IMR-90 (cell line): ENCODE data around the gene BTBD9. TPM values are rescaled to one million over a fixed set of nuclear protein-coding genes. Genes with fewer than 3 reads are reported as not detected.

ENCODE experiments used
- ATAC-seq: fragments of 200-7000 bp; cut with Tn5 transposase; 2 replicates; pipeline ENCODE4 v1.9.1; 2020; ENCODE audit warnings: low read depth, mild to moderate bottlenecking, moderate library complexity
- BruUV-seq: library from RNA; stranded (reverse); fragments of 400-500 nt; replicated peaks from 2 replicates; lab custom pipeline; 2021; lab: Mats Ljungman, UMichigan
- CTCF ChIA-PET: fragments of 300-600 bp; formaldehyde crosslinking; extraction: SDS; loops from one replicate; lab custom pipeline; 2021; ENCODE audit warnings: antibody characterized with exemption; lab: Yijun Ruan, JAX
- POLR2A ChIA-PET: fragments of 300-600 bp; sonication (Branson Sonifier 250); formaldehyde crosslinking; loops from one replicate; lab custom pipeline; 2022; ENCODE audit warnings: antibody characterized with exemption; ENCODE audit not compliant: unreplicated experiment; lab: Charles Lee
- DNase-seq: peaks from one replicate; pipeline ENCODE4 v3.0.0; 2013
- H2AFZ ChIP-seq: replicated peaks from 2 replicates; pipeline ENCODE3; 2013; ENCODE audit warnings: low read length, mild to moderate bottlenecking; ENCODE audit not compliant: poor library complexity
- H2AK5ac ChIP-seq: 2 replicates; pipeline ENCODE4 v1.6.1; 2013; ENCODE audit warnings: low read depth, low read length, inconsistent platforms
- H2AK9ac ChIP-seq: replicated peaks from 2 replicates; pipeline ENCODE3; 2013; ENCODE audit warnings: mild to moderate bottlenecking, low read depth, low read length, moderate library complexity; ENCODE audit not compliant: poor library complexity
- H2BK120ac ChIP-seq: 2 replicates; pipeline ENCODE4 v1.6.1; 2013; ENCODE audit warnings: low read depth, low read length, inconsistent platforms
- H2BK15ac ChIP-seq: 3 replicates; pipeline ENCODE4 v1.6.1; 2013; ENCODE audit warnings: low read depth, low read length, inconsistent platforms
- H2BK20ac ChIP-seq: 2 replicates; pipeline ENCODE4 v1.6.1; 2013; ENCODE audit warnings: low read depth, mild to moderate bottlenecking, inconsistent platforms, low read length, moderate library complexity
- H2BK5ac ChIP-seq: 2 replicates; pipeline ENCODE4 v1.6.1; 2013; ENCODE audit warnings: mild to moderate bottlenecking, low read depth, low read length, inconsistent platforms; ENCODE audit not compliant: poor library complexity, severe bottlenecking
- H3K14ac ChIP-seq: replicated peaks from 2 replicates; pipeline ENCODE4 v1.6.1; 2013; ENCODE audit warnings: low read depth, low read length, inconsistent platforms
- H3K18ac ChIP-seq: 2 replicates; pipeline ENCODE4 v1.6.1; 2013; ENCODE audit warnings: low read depth, low read length, control low read depth
- H3K23ac ChIP-seq: 2 replicates; pipeline ENCODE4 v1.6.1; 2013; ENCODE audit warnings: low read depth, low read length, inconsistent platforms
- H3K27ac ChIP-seq: 2 replicates; pipeline ENCODE4 v1.5.1; 2013; ENCODE audit warnings: mild to moderate bottlenecking, control low read depth, low read length; ENCODE audit not compliant: insufficient read depth
- H3K27me3 ChIP-seq: 2 replicates; pipeline ENCODE4 v1.6.1; 2013; ENCODE audit warnings: low read length; ENCODE audit not compliant: control insufficient read depth, insufficient read depth
- H3K36me3 ChIP-seq: 2 replicates; pipeline ENCODE4 v1.6.1; 2013; ENCODE audit warnings: low read length, mixed read lengths; ENCODE audit not compliant: control insufficient read depth, insufficient read depth
- H3K4ac ChIP-seq: 2 replicates; pipeline ENCODE4 v1.6.1; 2013; ENCODE audit warnings: low read depth, low read length, inconsistent platforms
- H3K4me1 ChIP-seq: 2 replicates; pipeline ENCODE4 v1.6.1; 2013; ENCODE audit warnings: low read length, mixed read lengths; ENCODE audit not compliant: control insufficient read depth, insufficient read depth
- H3K4me2 ChIP-seq: 2 replicates; pipeline ENCODE4 v1.6.1; 2013; ENCODE audit warnings: low read depth, mild to moderate bottlenecking, control low read depth, low read length, moderate library complexity
- H3K4me3 ChIP-seq: 2 replicates; pipeline ENCODE4 v1.5.1; 2013; ENCODE audit warnings: low read depth, mild to moderate bottlenecking, control low read depth, low read length, moderate library complexity; ENCODE audit not compliant: insufficient read depth
- H3K56ac ChIP-seq: 2 replicates; pipeline ENCODE4 v1.6.1; 2013; ENCODE audit warnings: low read length, inconsistent platforms; ENCODE audit not compliant: insufficient read depth; ENCODE audit errors: extremely low read depth
- H3K79me1 ChIP-seq, 2 experiments: 2 replicates each; pipeline ENCODE4 v1.6.1; 2013; ENCODE audit warnings: low read length in 2 of 2, inconsistent platforms in 1 of 2, low read depth in 1 of 2
- H3K9ac ChIP-seq: 2 replicates; pipeline ENCODE4 v1.6.1; 2013; ENCODE audit warnings: low read depth, low read length, control low read depth
- H3K9me1 ChIP-seq: 2 replicates; pipeline ENCODE4 v1.6.1; 2013; ENCODE audit warnings: low read length, inconsistent platforms; ENCODE audit not compliant: insufficient read depth
- H3K9me3 ChIP-seq: 2 replicates; pipeline ENCODE4 v1.6.1; 2013; ENCODE audit warnings: low read length; ENCODE audit not compliant: control insufficient read depth, insufficient read depth
- H4K20me1 ChIP-seq: 2 replicates; pipeline ENCODE4 v1.6.1; 2013; ENCODE audit warnings: low read length, inconsistent platforms; ENCODE audit not compliant: insufficient read depth
- H4K5ac ChIP-seq: 2 replicates; pipeline ENCODE4 v1.6.1; 2013; ENCODE audit warnings: mild to moderate bottlenecking, low read depth, low read length, control low read depth
- H4K8ac ChIP-seq, 2 experiments: 2 replicates each; pipeline ENCODE4 v1.6.1; 2013; ENCODE audit warnings: low read depth in 2 of 2, low read length in 2 of 2, control low read depth in 1 of 2, inconsistent platforms in 1 of 2
- H4K91ac ChIP-seq: 2 replicates; pipeline ENCODE4 v1.6.1; 2013; ENCODE audit warnings: low read depth, low read length, inconsistent platforms; ENCODE audit not compliant: insufficient read depth
- BHLHE40 ChIP-seq: fragments of 150-350 bp; IDR thresholded peaks from 2 replicates; pipeline ENCODE4 v1.6.1; 2016; ENCODE audit warnings: mild to moderate bottlenecking, low read depth, low read length
- CEBPB ChIP-seq: IDR thresholded peaks from 2 replicates; pipeline ENCODE4 v1.6.1; 2012; ENCODE audit warnings: low read depth, low read length, improper control_type of control experiment
- CHD1 ChIP-seq: IDR thresholded peaks from 2 replicates; pipeline ENCODE4 v1.6.1; 2012; ENCODE audit warnings: low read depth, low read length, improper control_type of control experiment
- FOS ChIP-seq: fragments of 150-350 bp; IDR thresholded peaks from 2 replicates; pipeline ENCODE4 v1.6.1; 2016; ENCODE audit warnings: low read depth, low read length
- MAFK ChIP-seq: IDR thresholded peaks from 2 replicates; pipeline ENCODE4 v1.6.1; 2012; ENCODE audit warnings: low read depth, low read length, improper control_type of control experiment
- MAZ ChIP-seq: IDR thresholded peaks from 2 replicates; pipeline ENCODE4 v1.6.1; 2012; ENCODE audit warnings: low read depth, mild to moderate bottlenecking, low read length, improper control_type of control experiment, moderate library complexity, borderline replicate concordance
- MXI1 ChIP-seq: IDR thresholded peaks from 2 replicates; pipeline ENCODE4 v1.6.1; 2012; ENCODE audit warnings: low read depth, mild to moderate bottlenecking, low read length, moderate library complexity, borderline replicate concordance
- NFE2L2 ChIP-seq: fragments of 150-350 bp; IDR thresholded peaks from 2 replicates; pipeline ENCODE4 v1.6.1; 2016; ENCODE audit warnings: low read depth, mild to moderate bottlenecking, low read length
- POLR2A ChIP-seq: IDR thresholded peaks from 2 replicates; pipeline ENCODE4 v1.6.1; 2012; ENCODE audit warnings: mild to moderate bottlenecking, low read depth, low read length
- RAD21 ChIP-seq: IDR thresholded peaks from 2 replicates; pipeline ENCODE4 v1.6.1; 2012; ENCODE audit warnings: low read length, improper control_type of control experiment
- RCOR1 ChIP-seq: IDR thresholded peaks from 2 replicates; pipeline ENCODE4 v1.6.1; 2012; ENCODE audit warnings: mild to moderate bottlenecking, low read length, improper control_type of control experiment; ENCODE audit not compliant: insufficient replicate concordance
- RFX5 ChIP-seq: IDR thresholded peaks from 2 replicates; pipeline ENCODE4 v1.8.0; 2012; ENCODE audit warnings: low read depth, mild to moderate bottlenecking, low read length, moderate library complexity
- SMC3 ChIP-seq: fragments of 150-350 bp; IDR thresholded peaks from 2 replicates; pipeline ENCODE4 v1.6.1; 2016; ENCODE audit warnings: low read depth, mild to moderate bottlenecking, antibody characterized with exemption, low read length, moderate library complexity
- WGBS, 2 experiments: methylation state at CpG; one replicate each; pipeline versions ENCODE4 v1.1.5 to v1.1.7; 2013; ENCODE audit warnings: missing lambda C conversion rate in 2 of 2; ENCODE audit not compliant: insufficient read length in 1 of 2; ENCODE audit errors: extremely low coverage in 2 of 2; 5-methylcytosine and 5-hydroxymethylcytosine counted together
- dilution Hi-C: fragments of 300-500 bp; cut with HindIII; formaldehyde crosslinking; loops from one replicate; pipeline ENCODE4 v1.14.3; 2018; ENCODE audit warnings: low sequenced_read_pairs; ENCODE audit not compliant: unreplicated experiment
- in situ Hi-C: fragments of 300-500 bp; cut with MboI; formaldehyde crosslinking; loops from 3 replicates; pipeline ENCODE4 v1.14.3; 2019; ENCODE audit warnings: low sequenced_read_pairs, inconsistent platforms, mixed read lengths
- intact Hi-C: fragments of 100-400 bp; cut with micrococcal nuclease; formaldehyde crosslinking; loops from 2 replicates; pipeline ENCODE4 v1.10.0; 2022
- polyA plus RNA-seq, 3 experiments: library from polyadenylated mRNA; depleted of rRNA; stranded (reverse); fragments of >200 nt; gene quantifications; 2 replicates each; pipeline ENCODE4 v1.2.3, GENCODE V29; 2012; ENCODE audit warnings: low replicate concordance in 1 of 3
- total RNA-seq: library from RNA; depleted of rRNA; stranded (reverse); fragments of >200 nt; gene quantifications from 2 replicates; pipeline ENCODE4 v1.2.3, GENCODE V29; 2012
- TF ChIP-seq, protein P1 (sequence below): fragments of 150-350 bp; IDR thresholded peaks from 2 replicates; pipeline ENCODE4 v1.6.1; 2016; ENCODE audit warnings: low read depth, mild to moderate bottlenecking, low read length, moderate library complexity, borderline replicate concordance
- TF ChIP-seq, protein P2 (sequence below): conservative IDR thresholded peaks from 2 replicates; pipeline ENCODE4 v1.5.1; 2012; ENCODE audit warnings: mild to moderate bottlenecking, low read depth, low read length, improper control_type of control experiment
- TF ChIP-seq, protein P3 (sequence below): fragments of 150-350 bp; IDR thresholded peaks from 2 replicates; pipeline ENCODE4 v1.6.1; 2017; ENCODE audit warnings: mild to moderate bottlenecking, antibody characterized with exemption, low read length, low read depth

The BTBD9 gene
- total and polyA plus RNA-seq, 2 of the 4 experiments (the other 2 are of a cell fraction) = 4.1 to 22.0 TPM

DNA sequence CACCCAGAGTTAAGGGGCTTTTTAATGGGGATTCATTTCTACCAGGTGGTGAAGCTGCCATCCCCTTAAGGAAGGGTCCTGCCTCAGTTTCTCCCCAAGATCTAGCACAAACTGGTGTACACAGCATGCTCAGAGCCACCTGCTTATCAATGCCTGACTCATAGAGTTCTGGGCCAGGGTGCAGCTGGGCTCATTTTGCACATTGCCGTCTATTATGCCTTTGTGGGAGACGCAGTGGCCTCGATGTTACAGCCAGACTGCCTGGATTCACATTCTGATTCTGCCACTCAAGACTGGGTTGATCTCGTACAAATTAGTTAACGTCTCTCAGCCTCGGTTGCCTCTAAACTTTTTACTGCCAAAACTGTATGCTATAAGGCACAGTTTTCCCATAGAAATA lies 454.5 kb downstream of the BTBD9 start:
- Histone ChIP-seq H4K20me1 (no peaks in the 10 kb centered on the region; the same call in 1 of the 2 replicates), H2BK20ac (no peak overlapping the region), H3K9ac (no peak overlapping the region), H3K9me1 (peaks cover 7% of the 10 kb centered on the region), H3K4me1 (no peaks in the 10 kb centered on the region), H2AFZ (no peak overlapping the region), H2AK9ac (no peak overlapping the region), H3K4ac (no peak overlapping the region), H2BK120ac (no peak overlapping the region), H3K79me1 (no peaks in the 10 kb centered on the region; a peak in 1 of 4 replicates), H2AK5ac (no peak overlapping the region), H2BK5ac (no peak overlapping the region), H3K36me3 (peaks cover 2% of the 10 kb centered on the region; the same call in 1 of the 2 replicates), H3K14ac (no peak overlapping the region), H3K23ac (no peak overlapping the region), H3K9me3 (no peaks in the 10 kb centered on the region), H3K56ac (no peak overlapping the region), H3K27me3 (no peaks in the 10 kb centered on the region), H4K5ac (no peak overlapping the region), H4K8ac (no peak overlapping the region), H3K4me3 (no peak overlapping the region), H2BK15ac (no peak overlapping the region), H3K18ac (no peak overlapping the region), H4K91ac (no peak overlapping the region), H3K4me2 (no peak overlapping the region), H3K27ac (no peak overlapping the region)
- dilution Hi-C loops = no loop called here
- no TSS peak for BruUV-seq
- DNase-seq (no peak), ATAC-seq (no peak)
- in situ Hi-C loops = no loop called here
- TF ChIP-seq NFE2L2 (no peak), SMC3 (no peak), MAZ (no peak), RFX5 (no peak), MXI1 (no peak), RAD21 (no peak), FOS (no peak), CHD1 (no peak), BHLHE40 (no peak), CEBPB (no peak), POLR2A (no peak), MAFK (no peak), RCOR1 (no peak)
- TF ChIP-seq, protein P1, sequence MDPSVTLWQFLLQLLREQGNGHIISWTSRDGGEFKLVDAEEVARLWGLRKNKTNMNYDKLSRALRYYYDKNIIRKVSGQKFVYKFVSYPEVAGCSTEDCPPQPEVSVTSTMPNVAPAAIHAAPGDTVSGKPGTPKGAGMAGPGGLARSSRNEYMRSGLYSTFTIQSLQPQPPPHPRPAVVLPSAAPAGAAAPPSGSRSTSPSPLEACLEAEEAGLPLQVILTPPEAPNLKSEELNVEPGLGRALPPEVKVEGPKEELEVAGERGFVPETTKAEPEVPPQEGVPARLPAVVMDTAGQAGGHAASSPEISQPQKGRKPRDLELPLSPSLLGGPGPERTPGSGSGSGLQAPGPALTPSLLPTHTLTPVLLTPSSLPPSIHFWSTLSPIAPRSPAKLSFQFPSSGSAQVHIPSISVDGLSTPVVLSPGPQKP = no peak
- TF ChIP-seq, protein P2, sequence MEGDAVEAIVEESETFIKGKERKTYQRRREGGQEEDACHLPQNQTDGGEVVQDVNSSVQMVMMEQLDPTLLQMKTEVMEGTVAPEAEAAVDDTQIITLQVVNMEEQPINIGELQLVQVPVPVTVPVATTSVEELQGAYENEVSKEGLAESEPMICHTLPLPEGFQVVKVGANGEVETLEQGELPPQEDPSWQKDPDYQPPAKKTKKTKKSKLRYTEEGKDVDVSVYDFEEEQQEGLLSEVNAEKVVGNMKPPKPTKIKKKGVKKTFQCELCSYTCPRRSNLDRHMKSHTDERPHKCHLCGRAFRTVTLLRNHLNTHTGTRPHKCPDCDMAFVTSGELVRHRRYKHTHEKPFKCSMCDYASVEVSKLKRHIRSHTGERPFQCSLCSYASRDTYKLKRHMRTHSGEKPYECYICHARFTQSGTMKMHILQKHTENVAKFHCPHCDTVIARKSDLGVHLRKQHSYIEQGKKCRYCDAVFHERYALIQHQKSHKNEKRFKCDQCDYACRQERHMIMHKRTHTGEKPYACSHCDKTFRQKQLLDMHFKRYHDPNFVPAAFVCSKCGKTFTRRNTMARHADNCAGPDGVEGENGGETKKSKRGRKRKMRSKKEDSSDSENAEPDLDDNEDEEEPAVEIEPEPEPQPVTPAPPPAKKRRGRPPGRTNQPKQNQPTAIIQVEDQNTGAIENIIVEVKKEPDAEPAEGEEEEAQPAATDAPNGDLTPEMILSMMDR = no peak
- TF ChIP-seq, protein P3, sequence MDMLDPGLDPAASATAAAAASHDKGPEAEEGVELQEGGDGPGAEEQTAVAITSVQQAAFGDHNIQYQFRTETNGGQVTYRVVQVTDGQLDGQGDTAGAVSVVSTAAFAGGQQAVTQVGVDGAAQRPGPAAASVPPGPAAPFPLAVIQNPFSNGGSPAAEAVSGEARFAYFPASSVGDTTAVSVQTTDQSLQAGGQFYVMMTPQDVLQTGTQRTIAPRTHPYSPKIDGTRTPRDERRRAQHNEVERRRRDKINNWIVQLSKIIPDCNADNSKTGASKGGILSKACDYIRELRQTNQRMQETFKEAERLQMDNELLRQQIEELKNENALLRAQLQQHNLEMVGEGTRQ = no peak
- intact Hi-C loops = no loop called here
- CTCF ChIA-PET = no interaction called here
- WGBS, 2 experiments = 98% methylated on average over 5 of the region's 6 CpGs; no CpG with 5 or more reads in 1 of the 2 experiments
- POLR2A ChIA-PET = no interaction called here
